Measurements from ENCODE around the gene UBLCP1. TPM values are rescaled to one million over a fixed set of nuclear protein-coding genes. Genes with fewer than 3 reads are reported as not detected.

The UBLCP1 gene
- total and polyA plus RNA-seq, 2 of the 13 experiments (the other 11 are each of a cell fraction or from before 2014, with no cell fraction given): 6.5 to 12.6 TPM

- TF ChIP-seq HIVEP1 (CRISPR knock-in tag; IDR thresholded peaks at IDR 0.05) (no peak), ZMYM2 (CRISPR knock-in tag; IDR thresholded peaks at IDR 0.05) (no peak), ZNF639 (CRISPR knock-in tag; conservative IDR thresholded peaks at IDR 0.05) (no peak), ZNF550 (CRISPR knock-in tag; IDR thresholded peaks at IDR 0.05; ENCODE audit: borderline replicate concordance) (no peak), ZFP36 (IDR thresholded peaks at IDR 0.05; ENCODE audit: borderline replicate concordance, low read depth, low read length, partially characterized antibody) (no peak), KLF13 (CRISPR knock-in tag; IDR thresholded peaks at IDR 0.05) (no peak), FUBP1 (CRISPR knock-in tag; IDR thresholded peaks at IDR 0.05; ENCODE audit: borderline replicate concordance) (no peak), ATF5 (CRISPR knock-in tag; IDR thresholded peaks at IDR 0.05; ENCODE audit: low read depth) (no peak), SMAD9 (CRISPR knock-in tag; IDR thresholded peaks at IDR 0.05) (no peak), TSC22D2 (CRISPR knock-in tag; IDR thresholded peaks at IDR 0.05; ENCODE audit: borderline replicate concordance) (no peak), KDM1A (CRISPR knock-in tag; IDR thresholded peaks at IDR 0.05) (no peak), SCMH1 (CRISPR knock-in tag; IDR thresholded peaks at IDR 0.05; ENCODE audit: borderline replicate concordance) (no peak), ZBTB14 (CRISPR knock-in tag; IDR thresholded peaks at IDR 0.05) (no peak), HNRNPK (IDR thresholded peaks at IDR 0.05; ENCODE audit: low read depth, low read length, poor library complexity, severe bottlenecking) (no peak), HES4 (CRISPR knock-in tag; IDR thresholded peaks at IDR 0.05; ENCODE audit: borderline replicate concordance) (no peak), ARID5B (CRISPR knock-in tag; IDR thresholded peaks at IDR 0.05) (peak; percentile 84), NCOA1 (CRISPR knock-in tag; IDR thresholded peaks at IDR 0.05) (no peak), SP2 (CRISPR knock-in tag; IDR thresholded peaks at IDR 0.05) (no peak), ZNF597 (CRISPR knock-in tag; IDR thresholded peaks at IDR 0.05) (no peak), ZNF543 (CRISPR knock-in tag; IDR thresholded peaks at IDR 0.05) (no peak)
Observed at GRCh38 chr5:159257629-159258283, 5.3 kb upstream of the UBLCP1 start (continued).
